Measurements from ENCODE around the gene KLF3. TPM values are rescaled to one million over a fixed set of nuclear protein-coding genes. Genes with fewer than 3 reads are reported as not detected.

The KLF3 gene
- total RNA-seq, 1 experiment from 2014 or later: 11.6 TPM

GRCh38 chr4:38745881-38746280 lies 81.9 kb downstream of the KLF3 start:
- in situ Hi-C loops (cut with HindIII; ENCODE audit: low pct_unique_long_range_greater_than_20kb, low sequenced_read_pairs): no loop called here

GRCh38 chr4:38747629-38748028 lies 83.6 kb downstream of the KLF3 start:
- no peak for DNase-seq (ENCODE audit: low read depth, low spot score)
- in situ Hi-C loops (cut with HindIII; ENCODE audit: low pct_unique_long_range_greater_than_20kb, low sequenced_read_pairs): no loop called here

More at GRCh38 chr4:38745881-38746280, 81.9 kb downstream of the KLF3 start:
- DNase-seq (ENCODE audit: low read depth, low spot score): no peak

GRCh38 chr4:38749336-38749735 lies 85.3 kb downstream of the KLF3 start:
- DNase-seq (ENCODE audit: low read depth, low spot score): no peak
- in situ Hi-C loops (cut with HindIII; ENCODE audit: low pct_unique_long_range_greater_than_20kb, low sequenced_read_pairs): no loop called here

Other genes with a start within 250 kb of the KLF3 start
- gene TLR10, start 118.8 kb downstream of the KLF3 start, total RNA-seq (2014; rRNA removed; shearing (Covaris generic)): 0.08 TPM in 1 of 2 replicates, not detected in the other
- gene TLR1, start 140.6 kb downstream of the KLF3 start, total RNA-seq (2014; rRNA removed; shearing (Covaris generic)): 5.5 and 6.7 TPM in 2 replicates
- gene TLR6, start 192.6 kb downstream of the KLF3 start, total RNA-seq (2014; rRNA removed; shearing (Covaris generic)): 6.8 and 7.8 TPM in 2 replicates
- 33.0 and 38.6 TPM in 2 replicates for gene FAM114A1, start 203.6 kb downstream of the KLF3 start, total RNA-seq (2014; rRNA removed; shearing (Covaris generic))